Islet precursor cell (in vitro differentiated cells): ENCODE measurements around the gene C2orf76.
"Not testable (repeated sequence)": the region's sequence is repeated elsewhere in the genome, so short reads cannot be mapped to it uniquely, and the experiment has no call there.

Experiments
- DNase-seq: peaks from one replicate; pipeline ENCODE4 v3.0.0-alpha.2; 2018

The C2orf76 gene

GRCh38 chr2:119366649-119367471 is at the start of gene C2orf76, which contains the start of gene DBI:
C2orf76 (minus strand) TSS chr2:119366834; CDS start chr2:119339959, 26,875 bp downstream.
DBI (plus strand) TSS chr2:119366977; CDS start chr2:119367052, 75 bp downstream.
- peak; percentile 98 for DNase-seq

- DNase-seq, result no peak
Observed at GRCh38 chr2:119415630-119416029, 49.0 kb upstream of the C2orf76 start.

GRCh38 chr2:119414894-119415293 is 48.3 kb upstream of the C2orf76 start:
- DNase-seq, result no peak

GRCh38 chr2:119409506-119409905 is 42.9 kb upstream of the C2orf76 start:
- no peak for DNase-seq

- no peak for DNase-seq
Observed at GRCh38 chr2:119408221-119408619, 41.6 kb upstream of the C2orf76 start.

GRCh38 chr2:119407430-119408220 is 41.0 kb upstream of the C2orf76 start:
- DNase-seq, result peak; percentile 66

- no peak for DNase-seq
Observed at GRCh38 chr2:119405151-119405550, 38.5 kb upstream of the C2orf76 start.

- not testable (repeated sequence) for DNase-seq
Observed at GRCh38 chr2:119403618-119404017, 37.0 kb upstream of the C2orf76 start.

- peak; percentile 77 for DNase-seq
Observed at GRCh38 chr2:119402645-119403560, 36.3 kb upstream of the C2orf76 start.

GRCh38 chr2:119402106-119402505 is 35.5 kb upstream of the C2orf76 start:
- no peak for DNase-seq

GRCh38 chr2:119397196-119397595 is 30.6 kb upstream of the C2orf76 start:
- DNase-seq, result peak; percentile 28

- no peak for DNase-seq
Observed at GRCh38 chr2:119393971-119394748, 27.5 kb upstream of the C2orf76 start.

GRCh38 chr2:119389615-119390306 is 23.1 kb upstream of the C2orf76 start:
- peak; percentile 62 for DNase-seq

GRCh38 chr2:119387381-119388129 is 20.9 kb upstream of the C2orf76 start:
- DNase-seq, result peak; percentile 81

GRCh38 chr2:119385466-119385865 is 18.8 kb upstream of the C2orf76 start:
- DNase-seq, result no peak

- peak; percentile 12 for DNase-seq
Observed at GRCh38 chr2:119384971-119385370, 18.3 kb upstream of the C2orf76 start.

- peak; percentile 35 for DNase-seq
Observed at GRCh38 chr2:119383410-119384140, 16.9 kb upstream of the C2orf76 start.

- no peak for DNase-seq
Observed at GRCh38 chr2:119378566-119378965, 11.9 kb upstream of the C2orf76 start.

- peak; percentile 62 for DNase-seq
Observed at GRCh38 chr2:119377993-119378345, 11.3 kb upstream of the C2orf76 start.
